Inflammatory macrophage treated with lipopolysaccharide for 1 hour (primary cell): Measurements from ENCODE around the gene FAF2.
"Not testable (repeated sequence)": the region's sequence is repeated elsewhere in the genome, so short reads cannot be mapped to it uniquely, and the experiment has no call there.

Source experiments
- DNase-seq, 2 donors: peaks; one replicate each; pipeline ENCODE4 v3.0.0-alpha.2; 2020 to 2022

Gene FAF2

DNA sequence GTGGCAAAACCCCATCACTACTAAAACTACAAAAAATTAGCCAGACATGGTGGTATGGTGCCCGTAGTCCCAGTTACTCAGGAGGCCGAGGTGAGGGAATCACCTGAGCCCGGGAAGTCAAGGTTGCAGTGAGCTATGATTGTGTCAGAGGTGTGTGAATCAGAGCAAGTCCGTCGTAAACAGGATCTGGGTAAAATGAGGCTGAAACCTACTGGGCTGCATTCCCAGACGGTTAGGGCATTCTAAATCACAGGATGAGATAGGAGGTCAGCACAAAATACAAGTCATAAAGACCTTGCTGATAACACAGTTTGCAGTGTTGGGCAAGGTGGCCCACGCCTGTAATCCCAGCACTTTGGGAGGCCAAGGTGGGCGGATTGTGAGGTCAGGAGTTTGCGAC, 29.9 kb upstream of the FAF2 start:
- DNase-seq = no peak

DNA sequence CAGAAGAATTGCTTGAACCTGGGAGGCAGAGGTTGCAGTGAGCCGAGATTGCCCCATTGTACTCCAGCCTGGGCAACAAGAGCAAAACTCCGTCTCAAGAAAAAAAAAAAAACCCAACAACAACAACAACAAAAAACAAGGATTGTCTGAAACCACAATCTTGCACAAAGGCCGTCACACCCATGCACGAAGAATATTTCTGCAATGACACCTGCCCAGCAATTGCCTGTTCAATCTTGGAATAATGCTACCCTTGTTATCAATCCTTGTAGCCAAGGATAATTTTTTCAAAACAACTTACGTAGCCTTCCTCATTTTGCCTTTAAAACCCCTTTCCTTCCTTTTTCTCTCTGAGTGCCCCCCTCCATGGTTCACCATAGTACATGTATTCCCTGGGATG, 28.1 kb upstream of the FAF2 start:
- no peak for DNase-seq

DNA sequence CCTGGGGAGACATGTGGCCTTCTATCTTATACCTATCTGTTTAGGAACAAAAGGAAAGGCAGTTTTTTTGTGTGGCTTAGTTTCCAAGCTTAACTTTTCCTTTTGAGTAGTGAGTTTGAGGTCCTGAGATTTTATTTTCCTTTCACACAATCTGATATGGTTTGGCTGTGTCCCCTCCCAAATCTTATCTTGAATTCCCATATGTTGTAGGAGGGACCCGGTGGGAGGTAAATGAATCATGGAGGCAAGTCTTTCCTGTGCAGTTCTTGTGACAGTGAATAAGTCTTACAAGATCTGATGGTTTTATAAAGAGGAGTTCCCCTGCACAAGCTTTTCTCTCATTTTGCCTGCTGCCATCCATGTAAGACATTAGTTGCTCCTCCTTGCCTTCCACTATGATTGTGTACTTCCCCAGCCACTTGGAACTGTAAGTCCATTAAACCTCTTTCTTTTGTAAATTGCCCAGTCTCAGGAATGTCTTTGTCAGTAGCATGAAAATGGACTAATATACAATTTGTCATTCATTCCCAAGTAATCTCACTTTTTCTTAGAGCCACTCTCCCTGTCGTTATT, 27.1 kb upstream of the FAF2 start:
- DNase-seq = no peak

DNA sequence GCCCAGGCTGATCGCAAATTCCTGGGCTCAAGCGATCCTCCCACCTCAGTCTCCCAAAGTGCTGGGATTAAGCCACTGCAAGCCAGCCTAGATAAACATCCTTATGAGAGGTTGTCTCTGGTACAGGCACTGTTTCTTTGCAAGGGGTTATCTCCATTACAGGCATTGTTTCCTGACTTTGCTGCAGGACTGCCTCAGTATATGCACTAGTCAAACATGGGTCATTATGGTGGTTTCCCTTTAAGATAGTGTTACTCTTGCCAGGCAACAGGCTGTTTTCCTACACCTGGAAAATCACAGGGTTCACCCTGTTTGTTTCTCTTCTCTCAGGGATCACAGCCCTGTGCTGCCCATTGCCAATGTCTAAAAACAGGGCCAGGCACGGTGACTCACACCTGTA, 24.0 kb upstream of the FAF2 start:
- DNase-seq = no peak

DNA sequence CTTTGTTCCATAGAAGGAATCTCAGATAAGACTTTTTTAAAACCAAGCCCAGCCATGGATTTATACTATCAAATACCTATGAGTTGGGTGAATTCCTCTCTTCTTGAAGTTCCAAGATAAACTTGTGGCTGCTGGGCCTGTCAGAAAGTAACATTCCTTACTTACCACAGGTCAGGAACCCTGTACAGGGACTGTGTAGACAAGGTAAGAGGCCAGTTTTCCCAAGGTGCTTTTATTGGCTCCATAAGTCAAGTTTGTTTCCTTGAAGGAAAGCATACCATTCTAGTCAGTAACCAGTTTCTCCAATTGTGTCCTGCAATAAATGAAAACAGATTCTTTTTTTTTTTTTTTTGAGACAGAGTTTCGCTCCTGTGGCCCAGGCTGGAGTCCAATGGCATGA, 23.0 kb upstream of the FAF2 start:
- no peak for DNase-seq

DNA sequence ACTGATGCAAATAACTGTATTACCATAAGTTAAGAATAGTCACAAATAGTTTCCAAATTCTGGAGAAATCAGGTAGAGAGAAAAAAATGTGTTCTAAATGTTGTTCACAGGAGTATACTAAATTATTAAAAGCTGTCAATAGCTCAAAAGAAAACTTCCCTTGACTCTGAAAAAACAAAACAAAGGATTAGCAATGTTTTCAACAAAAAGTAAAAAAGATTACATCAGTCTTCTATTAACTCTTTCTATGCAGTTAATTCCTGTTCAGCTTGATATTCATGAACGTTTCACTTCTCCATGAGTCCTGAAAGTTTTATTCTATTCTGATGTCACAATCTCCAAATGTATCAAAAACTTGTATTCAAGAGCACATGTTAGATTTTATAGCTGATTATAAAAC, 22.4 kb upstream of the FAF2 start:
- no peak for DNase-seq

DNA sequence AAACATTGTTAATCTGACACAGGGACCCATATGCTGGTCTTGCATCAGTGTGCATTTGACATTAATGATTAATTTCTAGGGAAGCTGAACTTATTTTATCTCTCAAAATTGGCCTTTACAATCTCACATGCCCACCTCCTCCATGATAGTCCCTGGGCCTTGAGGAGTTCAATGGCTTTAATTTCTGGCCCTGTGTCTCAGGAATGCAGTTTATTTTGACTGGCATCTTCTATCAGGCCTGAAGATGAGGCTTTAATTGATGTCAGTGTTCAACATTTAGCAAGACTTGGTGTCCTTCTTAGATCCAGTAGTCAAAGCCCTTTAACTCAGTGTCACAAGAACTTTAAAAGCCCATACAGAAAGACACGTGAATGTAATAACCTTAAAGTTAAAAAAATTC, 21.3 kb upstream of the FAF2 start:
- no peak for DNase-seq

DNA sequence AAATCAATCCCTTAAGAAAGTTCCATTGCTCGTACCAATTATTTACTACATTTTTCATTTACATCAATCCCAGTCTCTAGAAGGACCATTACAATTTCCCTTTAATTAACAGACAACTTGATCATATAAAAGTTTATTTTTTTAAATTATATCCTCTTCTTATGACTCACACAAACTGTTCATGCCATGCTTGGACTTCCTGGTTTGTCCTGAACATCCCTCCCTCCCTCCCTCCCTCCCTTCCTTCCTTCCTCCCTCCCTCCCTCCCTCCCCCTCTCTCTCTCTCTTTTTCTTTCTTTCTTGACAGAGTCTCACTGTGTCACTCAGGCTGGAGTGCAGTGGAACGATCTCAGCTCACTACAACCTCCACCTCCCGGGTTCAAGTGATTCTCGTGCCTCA, 20.2 kb upstream of the FAF2 start:
- DNase-seq = no peak

DNA sequence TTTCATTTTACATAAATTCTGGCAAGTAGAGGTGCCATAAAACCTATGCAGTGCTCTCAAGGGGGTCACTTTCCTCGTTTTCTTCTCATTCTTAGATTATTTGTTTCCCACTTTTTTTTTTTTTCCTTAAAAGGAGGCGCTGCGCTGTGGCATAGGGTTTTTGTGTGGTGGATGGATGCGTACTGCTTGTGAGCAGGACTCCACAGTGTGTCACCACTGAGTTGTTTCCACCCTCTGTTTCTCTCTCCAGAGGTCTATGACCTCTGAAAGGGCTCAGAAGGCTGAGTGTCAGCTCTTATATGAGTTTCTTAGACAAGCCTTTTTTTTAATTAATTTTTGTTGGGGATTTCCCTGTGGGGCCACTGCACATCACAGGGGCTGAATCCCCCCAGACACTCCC, 18.2 kb upstream of the FAF2 start:
- DNase-seq = no peak

DNA sequence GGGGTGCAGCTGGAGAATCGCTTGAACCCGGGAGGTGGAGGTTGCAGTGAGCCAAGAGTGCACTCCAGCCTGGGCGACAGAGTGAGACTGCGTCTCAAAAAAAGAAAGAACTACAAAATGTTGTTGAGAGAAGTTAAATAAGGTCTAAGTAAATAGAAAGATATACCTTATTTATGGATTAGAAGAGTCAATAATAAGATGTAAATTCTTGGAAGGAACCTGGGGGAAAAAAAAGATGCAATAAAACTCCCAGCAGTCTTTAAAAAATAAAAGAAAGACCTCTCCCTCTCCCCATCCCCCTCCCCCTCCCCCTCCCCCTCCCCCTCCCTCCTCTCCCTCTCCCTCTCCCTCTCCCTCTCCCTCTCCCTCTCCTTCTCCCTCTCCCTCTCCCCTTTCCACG, 15.5 kb upstream of the FAF2 start:
- no peak for DNase-seq

DNA sequence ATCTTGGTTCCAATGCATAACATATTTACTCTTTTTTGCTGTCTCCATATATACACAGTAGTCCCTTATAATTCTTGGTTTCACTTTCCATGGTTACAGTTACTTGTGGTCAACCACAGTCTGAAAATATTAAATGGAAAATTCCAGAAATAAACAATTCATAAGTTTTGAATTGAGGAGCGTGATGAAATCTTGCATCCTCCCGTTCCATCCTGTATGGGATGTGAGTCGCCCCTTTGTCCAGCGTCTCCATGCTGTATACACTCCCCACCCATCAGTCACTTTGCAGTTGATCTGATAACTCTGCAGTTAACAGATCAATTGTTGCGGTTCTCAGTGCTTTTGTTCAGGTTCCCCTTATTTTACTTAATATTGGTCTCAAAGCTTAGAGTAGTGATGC, 11.5 kb upstream of the FAF2 start:
- peak in 1 of 2 donors; percentile 31 for DNase-seq

DNA sequence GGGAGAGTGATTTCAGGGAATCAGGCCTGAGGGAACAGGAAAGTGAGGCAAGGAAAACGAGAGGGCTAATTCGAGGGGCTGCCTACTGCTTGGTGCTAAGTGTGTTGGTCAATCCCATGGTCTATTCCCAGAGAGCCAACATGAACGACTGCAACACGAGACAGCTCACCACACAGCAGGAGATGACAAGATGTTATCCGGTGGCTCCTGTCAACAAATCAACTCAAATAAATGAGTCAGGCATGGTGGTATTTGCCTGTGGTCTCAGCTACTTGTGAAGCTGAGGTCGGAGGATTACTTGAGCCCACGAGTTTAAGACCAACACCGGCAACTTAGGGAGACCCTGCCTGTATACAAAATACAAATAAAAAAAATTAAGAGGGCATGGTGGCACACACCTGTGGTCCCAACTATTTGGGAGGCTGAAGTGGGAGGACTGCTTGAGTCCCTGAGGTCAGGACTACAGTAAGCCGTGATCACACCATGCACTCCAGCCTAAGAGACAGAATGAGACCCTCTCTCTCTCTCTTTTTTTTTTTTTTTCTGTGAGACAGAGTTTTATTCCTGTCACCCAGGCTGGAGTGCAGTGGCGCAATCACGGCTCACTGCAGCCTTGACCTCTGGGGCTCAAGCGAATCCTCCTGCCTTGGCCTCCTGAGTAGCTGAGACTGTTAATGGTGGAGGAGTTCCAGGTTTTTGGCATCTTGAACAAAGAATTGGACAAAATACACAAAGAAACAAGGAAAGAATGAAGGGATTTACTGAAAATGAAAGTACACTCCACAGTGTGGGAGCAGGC, 9.0 kb upstream of the FAF2 start:
- no peak for DNase-seq

DNA sequence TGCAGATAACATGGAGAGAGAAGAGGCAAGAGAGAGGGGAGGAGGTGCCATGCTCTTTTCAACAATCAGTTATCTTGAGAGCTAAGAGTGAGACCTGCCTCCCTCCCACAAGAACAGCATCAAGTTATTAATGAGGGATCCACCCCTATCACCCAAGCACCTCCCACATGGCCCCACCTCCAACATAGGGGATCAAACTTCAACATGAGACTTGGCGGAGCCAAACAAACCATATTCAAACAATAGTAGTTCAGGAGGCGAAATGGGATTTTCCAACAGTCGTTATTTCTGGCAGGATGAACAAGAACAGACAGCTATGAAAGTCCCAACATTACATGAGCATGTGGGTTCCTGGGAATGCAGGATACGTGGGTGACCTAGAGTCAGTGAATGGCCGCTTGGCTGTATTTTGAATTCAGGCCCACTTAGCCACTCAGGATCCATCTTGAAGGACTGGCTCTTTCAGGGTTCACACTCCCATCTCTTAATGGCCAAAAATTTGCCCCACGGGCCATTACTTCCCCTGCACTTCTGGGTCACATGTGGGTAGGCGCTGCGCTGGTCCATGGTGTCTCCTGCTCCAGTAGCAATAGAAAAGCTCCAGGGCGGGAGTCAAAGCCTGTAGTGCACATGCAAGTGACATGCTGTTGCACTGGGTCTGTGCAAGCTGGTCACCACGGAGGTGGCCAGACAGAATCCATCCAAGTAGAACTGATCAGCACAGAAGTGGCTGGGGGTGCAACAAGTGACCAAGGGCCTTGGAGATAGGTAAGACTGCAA, 7.1 kb upstream of the FAF2 start:
- peak in 1 of 2 donors; percentile 19 for DNase-seq

DNA sequence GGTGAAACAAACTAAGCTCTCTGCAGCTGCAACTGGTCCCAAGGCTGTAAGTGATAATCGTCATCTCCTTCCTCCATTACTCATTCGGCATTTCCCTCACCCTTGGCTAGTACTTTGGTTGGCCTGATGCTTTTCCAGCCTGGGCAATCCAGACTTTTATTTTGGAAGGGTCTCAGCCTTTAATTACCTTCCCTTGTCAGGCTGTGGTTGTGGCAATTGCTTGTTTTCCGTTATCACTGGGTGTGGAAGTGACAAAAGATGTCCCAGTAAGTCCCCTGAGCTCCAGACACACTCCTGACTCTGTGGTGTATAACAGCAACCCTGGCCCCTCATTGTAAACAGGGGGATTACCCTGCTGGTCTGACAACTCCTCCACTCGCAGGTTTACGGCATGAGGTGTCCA, 6.3 kb upstream of the FAF2 start:
- no peak for DNase-seq

DNA sequence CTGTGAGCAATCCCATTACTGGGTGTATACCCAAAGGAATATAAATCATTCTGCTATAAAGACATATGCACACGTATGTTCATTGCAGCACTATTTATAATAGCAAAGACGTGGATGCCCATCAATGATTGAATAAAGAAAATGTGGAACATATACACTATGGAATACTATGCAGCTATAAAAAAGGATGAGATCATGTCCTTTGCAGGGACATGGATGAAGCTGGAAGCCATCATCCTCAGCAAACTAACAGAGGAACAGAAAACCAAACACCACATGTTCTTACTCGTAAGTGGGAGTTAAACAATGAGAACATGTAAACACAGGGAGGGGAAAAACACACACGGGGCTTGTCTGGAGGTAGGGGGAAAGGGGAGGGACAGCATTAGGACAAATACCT, 5.3 kb upstream of the FAF2 start:
- DNase-seq = not testable (repeated sequence)

DNA sequence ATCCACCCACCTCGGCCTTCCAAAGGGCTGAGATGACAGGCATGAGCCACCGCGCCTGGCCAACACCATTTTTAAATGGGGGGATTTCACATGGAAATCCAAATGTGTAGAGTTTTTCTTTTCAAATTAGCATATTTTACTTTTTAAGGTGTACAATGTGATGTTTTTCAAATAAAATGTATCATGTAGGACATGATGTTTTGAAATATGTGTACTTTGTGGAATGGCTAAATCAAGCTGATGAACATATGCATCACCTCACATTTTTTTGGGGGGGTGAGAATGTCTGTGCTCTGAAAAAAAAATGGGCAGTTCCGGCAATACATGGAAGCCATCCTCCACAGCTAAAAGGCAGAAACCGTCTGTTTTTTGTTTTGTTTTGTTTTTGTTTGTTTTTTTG, 3.4 kb upstream of the FAF2 start:
- DNase-seq = no peak

DNA sequence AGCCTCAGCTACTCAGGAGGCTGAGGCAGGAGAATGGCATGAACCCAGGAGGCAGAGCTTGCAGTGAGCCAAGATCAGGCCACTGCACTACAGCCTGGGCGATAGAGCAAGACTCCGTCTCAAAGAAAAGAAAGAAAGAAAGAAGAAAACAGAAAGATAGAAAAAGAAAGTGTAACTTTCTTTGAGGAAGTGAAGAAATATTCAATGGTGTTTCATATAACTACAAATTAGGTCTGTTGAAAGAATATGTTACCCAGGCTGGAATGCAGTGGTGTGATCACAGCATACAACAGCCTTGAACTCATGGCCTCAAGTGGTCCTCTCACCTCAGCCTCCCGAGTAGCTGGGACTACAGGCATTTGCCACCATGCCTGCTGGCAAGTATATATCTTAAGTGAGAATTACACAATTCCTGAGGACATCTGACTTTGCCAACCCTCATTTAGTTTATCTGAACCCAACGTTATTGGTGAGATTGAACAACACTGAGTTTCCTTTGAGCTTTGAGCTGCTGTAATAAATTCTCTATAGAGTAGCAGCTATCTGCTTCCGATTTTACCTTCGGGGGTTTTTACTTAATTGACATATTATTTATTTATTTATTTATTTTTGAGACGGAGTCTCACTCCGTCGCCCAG, 2.0 kb upstream of the FAF2 start:
- DNase-seq = peak in 1 of 2 donors; percentile 17

DNA sequence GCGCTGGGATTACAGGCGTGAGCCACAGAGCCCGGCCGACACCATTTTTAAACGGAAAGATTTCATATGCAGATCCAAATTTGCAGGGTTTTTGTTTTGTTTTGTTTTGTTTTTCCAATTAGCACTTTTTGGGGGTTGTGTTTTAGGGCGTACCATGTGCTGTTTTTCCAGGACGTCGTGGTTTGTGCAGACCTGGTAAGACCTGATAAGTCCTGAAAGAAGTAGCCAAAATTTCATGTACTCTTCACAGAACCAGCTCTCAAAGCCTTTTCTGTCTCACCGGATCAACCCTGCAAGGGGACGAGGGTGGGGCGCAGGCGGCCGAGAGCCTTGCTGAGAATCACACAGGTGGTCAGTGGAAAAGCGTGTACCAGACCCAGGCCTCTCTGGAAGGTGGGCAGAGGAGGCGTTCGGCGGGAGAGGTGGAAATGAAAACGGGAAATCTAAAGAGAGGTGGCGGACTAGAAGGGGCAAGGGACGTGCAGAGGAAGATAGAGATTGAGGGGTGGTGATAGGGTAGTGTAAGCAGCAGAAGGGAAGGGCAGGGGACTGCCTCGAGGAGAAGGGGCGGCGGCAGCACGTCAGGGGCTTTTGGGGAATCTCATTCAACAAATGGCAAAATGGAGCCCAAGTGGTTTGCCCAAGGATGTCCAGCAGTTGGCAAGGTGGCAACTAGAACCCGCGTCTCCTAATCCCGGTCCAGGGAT, 1.1 kb upstream of the FAF2 start:
- no peak for DNase-seq

DNA sequence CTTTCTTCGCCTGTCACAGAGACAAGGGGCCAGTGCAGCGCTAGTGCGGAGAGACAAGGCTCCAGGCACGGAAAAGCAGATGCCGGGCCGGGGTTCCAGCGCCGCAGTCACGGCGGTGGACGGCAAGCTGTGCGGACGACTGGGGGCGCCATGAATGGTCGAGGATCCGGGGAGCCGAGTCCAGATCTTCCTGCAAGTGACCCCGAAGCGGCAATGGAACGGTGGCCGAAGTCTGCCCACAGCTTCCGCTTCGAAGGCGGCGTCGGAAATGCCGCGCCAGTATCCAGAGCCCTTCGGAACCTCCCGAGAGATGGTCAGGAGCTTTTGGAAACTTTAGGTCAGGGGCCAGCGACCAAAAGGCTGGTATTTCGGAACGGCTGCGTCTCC, 601 bp upstream of the FAF2 start:
- no peak for DNase-seq

DNA sequence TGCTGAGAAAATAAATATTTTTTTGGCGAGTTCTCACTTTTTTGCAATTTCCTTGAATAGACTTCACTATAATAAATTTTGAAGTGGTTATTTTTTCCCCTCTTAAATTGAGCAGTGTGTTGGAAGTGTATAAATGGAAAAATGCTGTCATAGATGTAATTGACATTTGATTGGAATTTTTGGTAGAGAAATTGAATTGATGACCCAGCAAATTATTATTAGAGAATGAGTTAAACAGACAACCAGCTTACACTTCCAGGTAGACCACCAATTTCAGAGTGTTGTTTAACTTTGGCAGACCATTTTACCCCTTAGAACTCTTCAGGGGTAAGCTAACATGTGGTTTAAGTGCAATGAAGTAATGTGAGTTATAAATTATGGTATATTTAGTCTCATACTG, 1.9 kb downstream of the FAF2 start:
- DNase-seq = no peak

DNA sequence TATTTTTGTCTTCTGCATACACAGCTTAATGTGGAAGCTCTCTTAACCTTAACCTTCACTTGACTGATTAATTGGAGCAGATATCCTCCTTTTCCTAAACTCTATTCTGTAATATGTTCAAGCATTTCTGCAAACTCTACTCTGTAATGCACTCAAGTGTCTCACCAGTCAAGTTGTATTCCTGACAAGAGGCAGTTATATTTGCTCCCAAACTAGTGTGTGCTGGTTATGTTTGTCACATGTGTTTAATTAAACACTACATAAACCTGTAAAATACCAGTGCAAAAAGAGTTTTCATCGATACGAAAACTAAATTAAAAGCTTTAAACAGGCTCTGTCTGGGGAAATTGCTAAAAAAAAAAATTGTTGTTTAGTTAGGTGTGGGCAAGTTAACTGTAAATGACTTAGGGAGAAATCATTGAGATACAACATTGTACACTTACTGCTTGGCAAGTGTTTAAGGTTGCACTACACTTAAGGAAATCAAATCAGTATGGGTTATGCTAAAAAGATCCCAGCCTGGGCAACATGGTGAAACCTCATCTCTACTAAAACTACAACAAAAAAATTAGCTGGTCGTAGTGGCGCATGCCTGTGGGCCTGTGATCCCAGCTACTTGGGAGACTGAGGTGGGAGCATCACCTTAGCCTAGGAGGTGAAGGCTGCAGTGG, 6.7 kb downstream of the FAF2 start:
- no peak for DNase-seq

DNA sequence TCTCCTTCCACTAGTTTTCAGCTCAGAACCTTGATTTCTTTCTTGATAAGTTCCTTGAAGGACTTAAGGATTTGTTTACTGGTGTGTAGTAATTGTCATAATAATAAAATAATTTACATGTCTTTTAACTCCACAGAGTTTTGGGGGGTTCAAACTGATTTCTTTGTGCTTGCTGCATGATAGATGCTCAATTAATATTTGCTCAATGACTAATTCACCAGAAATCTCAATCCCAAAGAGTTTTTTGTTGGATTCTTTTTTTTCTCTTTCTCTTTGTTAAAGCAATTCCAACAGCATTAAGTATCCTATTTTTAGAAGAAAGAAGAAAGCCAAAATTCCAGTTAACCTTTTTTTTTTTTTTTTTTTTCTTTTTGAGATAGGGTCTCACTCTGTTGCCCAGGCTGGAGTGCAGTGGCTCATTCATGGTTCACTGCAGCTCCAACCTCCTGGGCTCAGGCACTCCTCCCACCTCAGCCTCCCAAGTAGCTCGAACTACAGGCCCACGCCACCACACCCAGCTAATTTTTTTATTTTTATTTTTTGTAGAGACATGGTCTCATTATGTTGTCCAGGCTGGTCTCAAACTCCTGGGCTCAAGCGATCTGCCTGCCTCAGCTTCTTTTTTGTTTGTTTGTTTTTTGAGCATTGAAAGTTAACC, 10.8 kb downstream of the FAF2 start:
- no peak for DNase-seq
